HG03354 (cell line): ENCODE results near the gene SLC39A8.
"Not testable (repeated sequence)": the region's sequence is repeated elsewhere in the genome, so short reads cannot be mapped to it uniquely, and the experiment has no call there.

ENCODE experiments used
- ATAC-seq: cut with Tn5 transposase; IDR thresholded peaks from one replicate; pipeline ENCODE4 v1.9.1; 2021; ENCODE audit warnings: mild to moderate bottlenecking; ENCODE audit not compliant: unreplicated experiment, poor library complexity, severe bottlenecking

Gene SLC39A8

DNA sequence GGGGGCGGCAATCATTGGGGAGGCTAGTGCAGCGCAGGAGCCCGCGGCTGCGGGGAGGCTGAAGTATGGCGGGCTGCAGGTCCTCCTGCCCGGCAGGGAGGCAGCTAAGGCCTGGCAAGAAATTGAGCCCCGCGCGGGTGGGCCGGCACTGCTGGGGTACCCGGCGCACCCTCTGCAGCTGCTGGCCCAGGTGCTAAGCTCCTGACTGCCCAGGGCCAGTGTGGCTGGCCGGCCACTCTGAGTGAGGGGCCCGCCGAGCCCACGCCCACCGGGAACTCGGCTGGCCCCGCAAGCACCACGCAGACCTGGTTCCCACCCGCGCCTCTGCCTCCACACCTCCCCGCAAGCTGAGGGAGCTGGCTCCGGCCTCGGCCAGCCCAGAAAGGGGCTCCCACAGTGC is 94.9 kb downstream of the SLC39A8 start:
- ATAC-seq, result no peak

DNA sequence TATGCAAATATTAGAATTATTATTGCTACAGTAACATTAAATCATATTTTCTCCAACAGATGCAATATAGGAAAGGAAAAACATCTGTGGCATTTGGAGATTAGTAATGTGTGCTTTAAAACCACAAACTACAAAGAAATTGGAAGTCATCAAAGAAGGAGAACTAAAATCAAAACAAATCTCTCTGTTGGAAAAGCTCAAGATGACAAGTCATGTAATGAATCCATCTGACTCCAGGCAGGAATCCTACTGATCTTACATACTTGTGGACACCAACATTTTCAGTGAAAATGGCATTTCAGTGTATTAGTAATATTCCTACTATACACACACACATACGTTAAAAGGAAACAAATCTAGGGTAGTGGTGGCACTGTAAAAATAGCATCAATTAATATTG is 98.2 kb downstream of the SLC39A8 start:
- no peak for ATAC-seq

DNA sequence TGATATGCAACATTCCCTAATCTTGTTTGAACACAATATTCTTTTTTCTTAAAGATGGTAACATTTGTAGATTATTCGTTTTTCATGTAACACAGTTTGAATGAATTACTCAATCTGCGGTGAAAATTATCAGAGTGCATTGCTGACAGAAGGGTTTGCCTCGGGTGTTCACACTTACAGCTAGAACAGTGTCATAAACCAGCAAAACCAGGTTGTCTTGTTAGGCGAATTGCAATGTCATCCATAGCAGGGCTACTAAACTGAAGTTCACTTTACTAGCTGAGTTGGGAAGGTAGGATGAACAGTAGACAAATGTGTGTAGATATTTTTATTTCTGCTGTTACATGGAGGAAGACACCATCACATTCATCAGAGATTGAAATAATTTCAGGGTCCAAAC is 98.9 kb downstream of the SLC39A8 start:
- ATAC-seq, result no peak

DNA sequence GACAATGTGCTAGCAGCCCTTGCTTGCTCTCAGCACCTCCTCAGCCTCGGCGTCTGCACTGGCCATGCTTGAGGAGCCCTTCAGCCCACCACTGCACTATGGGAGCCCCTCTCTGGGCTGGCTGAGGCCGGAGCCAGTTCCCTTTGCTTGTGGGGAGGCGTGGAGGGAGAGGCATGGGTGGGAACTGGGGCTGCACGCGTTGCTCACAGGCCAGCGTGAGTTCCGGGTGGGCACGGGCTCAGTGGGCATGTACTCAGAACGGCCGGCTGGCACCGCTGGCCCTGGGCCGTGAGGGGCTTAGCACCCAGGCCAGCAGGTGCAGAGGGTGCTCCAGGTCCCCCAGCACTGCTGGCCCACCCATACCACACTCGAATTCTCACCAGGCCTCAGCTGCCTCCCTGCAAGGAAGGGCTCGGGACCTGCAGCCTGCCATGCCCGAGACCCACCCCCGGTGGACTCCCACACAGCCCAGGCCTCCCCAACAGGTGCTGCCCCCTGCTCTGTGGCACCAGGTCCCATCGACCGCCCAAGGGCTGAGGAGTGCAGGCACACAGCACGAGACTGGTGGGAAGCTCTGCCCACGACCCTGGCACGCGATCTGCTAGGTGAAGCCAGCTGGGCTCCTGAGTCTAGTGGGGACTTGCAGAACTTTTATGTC is 100.3 kb downstream of the SLC39A8 start:
- no peak for ATAC-seq

DNA sequence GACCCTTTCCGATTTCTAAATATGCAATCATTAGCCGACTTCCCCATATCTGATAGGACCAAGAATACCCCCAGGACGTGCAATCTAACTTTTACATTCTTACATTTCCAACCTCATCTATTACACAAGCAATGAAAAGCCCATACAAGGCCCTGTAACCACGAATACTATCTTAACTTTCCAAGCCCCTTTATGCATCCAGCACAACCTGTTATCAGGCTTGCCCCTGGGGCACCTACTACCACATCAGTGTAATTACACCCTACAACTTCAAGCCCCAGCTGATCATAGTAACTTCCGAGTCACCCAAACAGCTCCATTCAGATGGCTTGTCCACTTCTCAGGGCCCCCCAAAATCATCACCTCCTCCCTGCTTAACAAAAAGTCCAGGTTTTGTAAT is 102.0 kb downstream of the SLC39A8 start:
- ATAC-seq, result not testable (repeated sequence)

DNA sequence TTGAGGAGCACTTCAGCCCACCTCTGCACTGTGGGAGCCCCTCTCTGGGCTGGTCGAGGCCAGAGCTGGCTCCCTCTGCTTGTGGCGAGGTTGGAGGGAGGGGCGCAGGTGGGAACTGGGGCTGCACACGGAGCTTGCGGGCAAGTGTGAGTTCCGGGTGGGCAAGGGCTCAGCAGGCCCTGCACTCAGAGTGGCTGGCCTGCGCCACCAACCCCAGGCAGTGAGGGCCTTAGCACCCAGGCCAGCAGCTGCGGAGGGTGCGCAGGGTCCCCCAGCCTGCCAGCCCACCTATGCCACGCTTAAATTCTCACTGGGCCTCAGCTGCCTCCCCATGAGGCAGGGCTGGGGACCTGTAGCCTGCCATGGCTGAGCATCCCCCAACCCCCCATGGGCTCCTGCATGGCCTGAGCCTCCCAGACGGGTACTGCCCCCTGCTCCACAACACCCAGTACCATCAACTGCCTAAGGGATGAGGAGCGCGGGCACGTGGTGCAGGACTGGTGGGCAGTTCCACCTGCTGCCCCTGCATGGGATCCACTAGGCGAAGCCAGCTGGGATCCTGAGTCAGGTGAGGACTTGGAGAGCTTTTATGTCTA is 110.9 kb downstream of the SLC39A8 start:
- no peak for ATAC-seq

DNA sequence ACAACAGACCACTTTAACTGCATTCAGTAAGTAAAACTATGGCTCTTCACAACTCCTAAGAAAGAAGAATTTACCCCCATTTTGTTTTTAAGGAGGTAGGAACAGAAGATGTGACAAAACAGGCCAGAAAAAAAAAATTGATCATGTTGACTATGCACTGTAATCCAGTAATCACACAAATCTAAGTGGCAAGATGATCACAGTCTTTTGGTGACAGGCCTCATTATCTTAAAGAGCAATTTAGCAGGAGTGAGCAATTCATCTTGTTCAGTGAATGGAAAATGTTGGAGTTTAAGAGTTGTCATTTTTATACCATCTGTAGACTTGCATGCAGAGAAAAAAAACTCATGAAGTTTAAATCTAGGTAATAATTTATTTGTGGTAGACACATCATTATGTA is 115.1 kb downstream of the SLC39A8 start:
- ATAC-seq, result no peak

DNA sequence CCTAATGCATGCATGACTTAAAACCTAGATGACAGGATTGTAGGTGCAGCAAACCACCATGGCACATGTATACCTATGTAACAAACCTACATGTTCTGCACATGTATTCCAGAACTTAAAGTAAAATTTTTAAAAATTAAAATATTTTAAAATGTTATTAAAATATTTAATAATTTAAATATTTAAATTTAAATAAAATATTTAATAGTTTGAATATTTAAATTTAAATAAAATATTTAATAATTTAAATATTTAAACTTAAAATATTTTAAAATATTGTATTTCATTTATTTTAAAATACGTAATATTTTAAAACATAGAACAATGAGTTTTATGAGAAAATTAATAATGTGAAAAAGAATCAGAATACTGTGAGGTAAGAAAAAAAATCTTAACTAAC is 117.9 kb downstream of the SLC39A8 start:
- no peak for ATAC-seq

DNA sequence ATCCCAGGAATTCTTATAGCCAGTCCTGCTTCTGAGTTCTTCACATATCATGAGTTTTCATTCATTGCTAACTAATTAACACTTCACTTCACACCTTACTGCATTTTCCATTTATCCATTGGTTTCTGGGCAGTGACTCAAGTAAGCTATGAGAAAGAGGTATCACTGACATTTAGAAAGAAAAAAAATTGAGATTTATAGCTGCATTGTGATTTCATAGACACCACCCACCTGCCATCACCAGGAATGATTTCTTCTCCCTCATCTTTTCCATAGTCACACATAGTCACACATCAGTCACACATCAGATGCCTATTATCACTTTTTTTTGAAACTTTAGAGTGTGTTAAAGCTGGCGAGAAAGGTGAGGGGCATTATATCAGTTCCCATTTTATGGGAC is 121.8 kb downstream of the SLC39A8 start:
- ATAC-seq, result no peak

DNA sequence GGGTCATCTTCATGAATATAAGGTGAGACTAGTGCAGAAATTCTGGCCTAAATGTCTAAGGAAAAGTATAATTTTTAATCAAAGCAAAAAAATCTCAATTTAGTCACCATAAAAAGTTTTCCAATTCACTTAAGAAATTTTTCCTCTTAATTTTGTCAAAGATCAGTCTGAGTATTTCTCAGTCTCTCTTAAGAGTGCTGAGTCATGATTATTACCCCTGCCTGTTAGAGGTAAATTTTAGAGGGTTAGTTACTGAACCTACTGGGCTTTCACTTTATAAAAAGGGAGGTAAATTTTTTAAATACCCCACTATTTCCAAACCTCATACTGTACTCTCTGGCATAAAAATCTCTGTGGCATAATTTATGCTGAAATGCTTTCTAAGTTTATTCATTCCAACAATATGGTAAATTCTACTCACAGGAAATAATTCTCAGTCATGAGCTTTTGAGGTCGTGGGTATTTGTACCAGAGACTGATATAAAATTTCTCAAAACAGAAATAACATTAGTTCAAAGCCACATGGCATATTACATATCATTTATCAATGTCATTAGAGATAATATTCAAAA is 122.4 kb downstream of the SLC39A8 start:
- no peak for ATAC-seq

DNA sequence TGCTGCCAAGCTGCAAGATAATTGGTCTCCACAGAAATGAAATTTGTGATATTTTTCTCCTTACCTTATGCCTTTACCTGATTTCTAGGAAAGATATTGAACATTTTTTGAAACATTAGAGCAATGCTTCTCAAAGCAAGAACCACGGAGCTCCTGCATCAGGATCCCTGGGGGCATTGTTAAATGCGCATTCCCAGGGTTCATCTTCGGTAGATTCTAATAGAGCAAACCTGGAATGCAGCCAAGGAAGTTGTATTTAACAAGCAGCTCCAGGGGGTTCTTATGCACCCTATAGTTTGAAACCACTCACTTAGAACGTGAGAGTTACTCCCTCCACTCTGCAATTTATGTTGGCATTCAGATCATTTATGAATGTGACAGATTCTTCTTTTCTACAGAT is 126.2 kb downstream of the SLC39A8 start:
- ATAC-seq, result no peak

DNA sequence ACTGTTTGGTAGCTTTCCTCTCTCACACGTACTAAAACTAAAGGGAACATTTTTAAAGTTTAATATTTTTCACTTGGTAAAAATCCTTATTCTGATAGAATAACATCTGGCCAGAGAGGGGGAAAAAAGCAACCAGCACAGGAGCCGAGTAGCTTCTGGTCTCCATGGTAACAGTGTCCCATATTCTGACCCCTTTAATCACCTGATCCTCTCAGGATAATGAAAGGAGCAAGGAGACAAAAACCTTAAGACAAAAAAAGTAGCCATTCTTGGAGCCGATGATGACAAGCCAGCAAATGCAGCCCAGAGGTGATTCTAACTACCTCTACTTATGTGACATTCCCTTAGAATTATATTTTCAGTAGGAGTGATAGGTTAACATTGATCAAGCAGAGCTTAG is 126.6 kb downstream of the SLC39A8 start:
- no peak for ATAC-seq

DNA sequence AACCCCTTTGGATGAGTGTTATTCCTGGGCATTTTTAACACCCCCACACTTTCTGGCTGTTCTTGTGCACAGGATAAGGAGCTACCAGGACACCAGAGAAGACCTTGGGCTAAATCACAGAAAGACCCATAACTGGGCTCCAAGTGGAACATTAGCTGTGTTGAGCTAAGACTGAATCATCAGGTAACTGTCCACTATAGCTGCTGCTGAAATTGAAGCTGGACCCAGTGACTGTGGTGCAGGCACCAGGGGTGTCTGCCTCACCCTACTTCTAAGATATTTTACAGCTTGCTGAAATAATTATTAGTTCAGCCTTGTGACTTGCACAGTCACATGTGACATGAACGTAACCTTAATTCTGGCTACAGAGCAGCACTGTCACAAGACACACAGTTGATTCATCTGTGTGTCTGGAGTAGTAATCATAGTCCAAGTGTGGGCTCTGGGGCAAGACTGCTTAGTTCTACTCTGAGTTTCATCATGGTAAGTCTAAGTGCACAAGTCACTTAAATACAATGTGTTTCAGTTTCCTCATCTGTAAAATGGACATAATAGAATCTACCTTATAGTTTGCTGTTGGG is 127.4 kb downstream of the SLC39A8 start:
- no peak for ATAC-seq

DNA sequence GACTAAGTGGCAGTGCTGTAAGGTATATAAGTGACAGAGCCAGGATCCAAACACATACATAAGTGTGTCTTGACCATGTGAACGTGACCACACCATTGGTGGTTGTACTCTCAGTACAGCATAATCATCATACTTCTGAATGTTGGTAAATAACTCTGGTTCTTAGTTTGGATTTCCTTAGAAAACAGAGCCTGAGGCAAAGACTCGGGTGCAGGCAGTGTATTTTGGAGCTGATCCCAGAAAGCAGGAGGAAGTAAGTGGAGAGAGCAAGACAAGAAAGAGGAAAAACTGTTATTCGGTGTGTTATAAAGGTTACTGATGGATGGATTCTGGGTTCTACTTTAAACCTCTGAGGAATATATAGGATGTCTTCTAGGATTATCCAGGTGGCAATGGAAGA is 127.9 kb downstream of the SLC39A8 start:
- no peak for ATAC-seq

DNA sequence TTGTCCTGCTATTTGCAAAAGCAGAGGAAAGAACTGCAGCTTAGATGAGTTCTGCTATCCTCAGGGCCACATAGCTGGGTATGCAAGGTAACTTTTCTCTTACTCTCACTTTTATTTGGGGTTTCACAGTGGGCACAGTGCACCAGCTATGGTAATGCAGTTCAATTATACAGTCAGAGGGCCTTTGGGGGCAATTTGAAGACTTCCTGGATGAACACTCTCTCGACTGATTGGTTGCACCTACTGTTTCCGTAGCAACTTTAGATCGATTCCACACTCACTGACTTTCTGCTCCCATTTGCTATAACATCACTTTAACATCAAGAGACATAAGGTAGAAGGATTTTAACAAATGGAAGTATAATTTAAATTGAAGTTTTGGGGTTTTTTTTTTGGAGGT is 128.6 kb downstream of the SLC39A8 start:
- ATAC-seq, result no peak

DNA sequence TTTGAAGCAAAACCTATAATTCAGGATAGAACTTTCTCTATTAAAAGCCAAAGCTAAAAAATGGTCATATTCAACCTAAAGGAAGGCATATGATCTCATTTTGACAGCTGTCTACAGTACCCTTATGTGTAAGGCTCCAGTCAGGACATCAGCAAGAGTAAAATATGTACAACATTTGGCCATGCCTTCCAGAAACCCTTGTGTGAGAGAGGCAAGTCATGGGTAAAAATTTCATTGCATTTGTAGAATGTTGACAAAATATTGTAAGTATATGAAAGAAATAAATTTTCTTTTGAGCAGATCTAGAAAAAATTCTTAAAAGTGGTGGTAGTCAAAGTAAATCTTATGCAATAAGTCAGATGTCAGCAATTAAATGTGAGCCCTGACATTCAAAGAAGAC is 132.3 kb downstream of the SLC39A8 start:
- ATAC-seq, result no peak
